ENCODE data around the gene TMEM131. TPM values are rescaled to one million over a fixed set of nuclear protein-coding genes. Genes with fewer than 3 reads are reported as not detected.

TMEM131 gene
- total and polyA plus RNA-seq, 10 of the 15 experiments (the other 5 are each of a cell fraction or from before 2014, with no cell fraction given) = 6.0 to 48.2 (median 23.2) TPM

DNA sequence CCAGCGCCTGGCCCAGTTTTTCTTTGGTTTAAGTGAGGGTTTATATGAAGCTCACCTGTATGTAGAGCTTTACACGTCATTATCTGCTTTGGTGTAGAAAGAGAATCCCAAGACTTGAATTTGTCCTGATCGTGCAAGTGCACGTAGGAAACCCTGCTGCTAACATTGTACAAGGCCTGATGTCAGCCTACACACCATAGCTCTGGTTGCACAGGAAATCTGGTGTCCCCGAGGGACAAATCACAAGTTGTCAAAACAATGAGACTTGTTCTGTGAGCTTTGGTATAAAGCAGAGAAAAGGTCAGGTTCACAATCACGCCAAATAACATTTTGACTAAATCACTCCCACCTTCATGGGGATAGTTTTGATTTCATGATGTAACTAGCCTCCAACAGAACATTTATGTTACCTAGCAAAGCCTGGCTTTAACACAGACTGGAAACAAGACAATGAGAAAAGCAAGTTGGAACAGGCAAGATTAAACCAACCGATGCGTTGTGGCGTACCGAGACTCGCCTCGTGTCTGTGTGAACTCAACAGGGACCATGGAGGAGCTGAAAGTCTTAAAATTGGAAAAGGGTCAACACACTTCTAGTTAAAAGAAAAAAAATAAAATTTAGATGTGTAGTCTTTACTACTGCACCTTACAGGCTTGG, 240.9 kb downstream of the TMEM131 start (continued):
- TF ChIP-seq NFYA (IDR thresholded peaks at IDR 0.05; ENCODE audit: borderline replicate concordance, low read depth, low read length) = no peak
- no peak for TF ChIP-seq POLR2A (IDR thresholded peaks at IDR 0.05; ENCODE audit: low read depth, low read length)
- TF ChIP-seq IKZF1 (conservative IDR thresholded peaks at IDR 0.05) = no peak
- no peak for TF ChIP-seq NR2C1 (IDR thresholded peaks at IDR 0.05)
- TF ChIP-seq, protein P1, sequence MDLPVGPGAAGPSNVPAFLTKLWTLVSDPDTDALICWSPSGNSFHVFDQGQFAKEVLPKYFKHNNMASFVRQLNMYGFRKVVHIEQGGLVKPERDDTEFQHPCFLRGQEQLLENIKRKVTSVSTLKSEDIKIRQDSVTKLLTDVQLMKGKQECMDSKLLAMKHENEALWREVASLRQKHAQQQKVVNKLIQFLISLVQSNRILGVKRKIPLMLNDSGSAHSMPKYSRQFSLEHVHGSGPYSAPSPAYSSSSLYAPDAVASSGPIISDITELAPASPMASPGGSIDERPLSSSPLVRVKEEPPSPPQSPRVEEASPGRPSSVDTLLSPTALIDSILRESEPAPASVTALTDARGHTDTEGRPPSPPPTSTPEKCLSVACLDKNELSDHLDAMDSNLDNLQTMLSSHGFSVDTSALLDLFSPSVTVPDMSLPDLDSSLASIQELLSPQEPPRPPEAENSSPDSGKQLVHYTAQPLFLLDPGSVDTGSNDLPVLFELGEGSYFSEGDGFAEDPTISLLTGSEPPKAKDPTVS (IDR thresholded peaks at IDR 0.05; ENCODE audit: low read depth, low read length) = no peak
- TF ChIP-seq, protein P2, sequence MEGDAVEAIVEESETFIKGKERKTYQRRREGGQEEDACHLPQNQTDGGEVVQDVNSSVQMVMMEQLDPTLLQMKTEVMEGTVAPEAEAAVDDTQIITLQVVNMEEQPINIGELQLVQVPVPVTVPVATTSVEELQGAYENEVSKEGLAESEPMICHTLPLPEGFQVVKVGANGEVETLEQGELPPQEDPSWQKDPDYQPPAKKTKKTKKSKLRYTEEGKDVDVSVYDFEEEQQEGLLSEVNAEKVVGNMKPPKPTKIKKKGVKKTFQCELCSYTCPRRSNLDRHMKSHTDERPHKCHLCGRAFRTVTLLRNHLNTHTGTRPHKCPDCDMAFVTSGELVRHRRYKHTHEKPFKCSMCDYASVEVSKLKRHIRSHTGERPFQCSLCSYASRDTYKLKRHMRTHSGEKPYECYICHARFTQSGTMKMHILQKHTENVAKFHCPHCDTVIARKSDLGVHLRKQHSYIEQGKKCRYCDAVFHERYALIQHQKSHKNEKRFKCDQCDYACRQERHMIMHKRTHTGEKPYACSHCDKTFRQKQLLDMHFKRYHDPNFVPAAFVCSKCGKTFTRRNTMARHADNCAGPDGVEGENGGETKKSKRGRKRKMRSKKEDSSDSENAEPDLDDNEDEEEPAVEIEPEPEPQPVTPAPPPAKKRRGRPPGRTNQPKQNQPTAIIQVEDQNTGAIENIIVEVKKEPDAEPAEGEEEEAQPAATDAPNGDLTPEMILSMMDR (IDR thresholded peaks at IDR 0.05 in 2 of 3, conservative IDR thresholded peaks at IDR 0.05 in 1 of 3; ENCODE audit: control insufficient read depth in 2 of 3, extremely low read depth in 1 of 3, insufficient read depth in 1 of 3, low read depth in 3 of 3, low read length in 3 of 3) = no peak
- TF ChIP-seq, protein P3, sequence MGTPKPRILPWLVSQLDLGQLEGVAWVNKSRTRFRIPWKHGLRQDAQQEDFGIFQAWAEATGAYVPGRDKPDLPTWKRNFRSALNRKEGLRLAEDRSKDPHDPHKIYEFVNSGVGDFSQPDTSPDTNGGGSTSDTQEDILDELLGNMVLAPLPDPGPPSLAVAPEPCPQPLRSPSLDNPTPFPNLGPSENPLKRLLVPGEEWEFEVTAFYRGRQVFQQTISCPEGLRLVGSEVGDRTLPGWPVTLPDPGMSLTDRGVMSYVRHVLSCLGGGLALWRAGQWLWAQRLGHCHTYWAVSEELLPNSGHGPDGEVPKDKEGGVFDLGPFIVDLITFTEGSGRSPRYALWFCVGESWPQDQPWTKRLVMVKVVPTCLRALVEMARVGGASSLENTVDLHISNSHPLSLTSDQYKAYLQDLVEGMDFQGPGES (IDR thresholded peaks at IDR 0.05) = no peak

Data from GM12878 (cell line).